Endothelial cell of umbilical vein (primary cell): Measurements from ENCODE around the gene CDHR4. TPM values are rescaled to one million over a fixed set of nuclear protein-coding genes. Genes with fewer than 3 reads are reported as not detected.

ENCODE experiments used
- BruUV-seq: library from RNA; stranded (reverse); fragments of 400-500 nt; replicated peaks from 2 replicates; lab custom pipeline; 2021; lab: Mats Ljungman, UMichigan
- CTCF ChIA-PET: fragments of 300-600, 350-600 bp; sonication (Branson Sonifier 250); formaldehyde crosslinking; loops from one replicate; lab custom pipeline; 2021; ENCODE audit warnings: antibody characterized with exemption, inconsistent platforms; lab: Charles Lee
- POLR2A ChIA-PET: fragments of 300-600, 350-600 bp; sonication (Branson Sonifier 250); formaldehyde crosslinking; loops from one replicate; lab custom pipeline; 2021; ENCODE audit warnings: antibody characterized with exemption, inconsistent platforms; lab: Charles Lee
- DNase-seq: peaks from one replicate; pipeline ENCODE4 v3.0.0-alpha.2; 2011; ENCODE audit warnings: low read depth, low spot score
- FAIRE-seq: peaks from 2 replicates; lab custom pipeline; 2011; peaks lifted over from hg19 to GRCh38; lab: Jason Lieb, UNC
- H2AFZ ChIP-seq: 2 replicates; pipeline ENCODE4 v1.6.0; 2012; ENCODE audit warnings: low read depth, low read length, control low read depth, inconsistent platforms
- H3K27ac ChIP-seq: 2 replicates; pipeline ENCODE4 v1.5.1; 2011; ENCODE audit warnings: low read depth, mild to moderate bottlenecking, control low read depth, low read length, moderate library complexity; ENCODE audit not compliant: insufficient read depth
- H3K27me3 ChIP-seq, 2 experiments: 2 replicates each; pipeline versions ENCODE4 v1.6.0 to v1.6.1; 2011; ENCODE audit warnings: low read length in 2 of 2, mixed read lengths in 1 of 2; ENCODE audit not compliant: control insufficient read depth in 2 of 2, insufficient read depth in 2 of 2
- H3K36me3 ChIP-seq, 2 experiments: 2 replicates in 1 of 2; 3 replicates in 1 of 2; pipeline ENCODE4 v1.5.1; 2011; ENCODE audit warnings: low read length in 2 of 2, mild to moderate bottlenecking in 1 of 2, moderate library complexity in 1 of 2; ENCODE audit not compliant: control insufficient read depth in 2 of 2, insufficient read depth in 2 of 2; ENCODE audit errors: extremely low read depth in 1 of 2
- H3K4me1 ChIP-seq: 3 replicates; pipeline ENCODE4 v1.5.1; 2011; ENCODE audit warnings: mild to moderate bottlenecking, low read length; ENCODE audit not compliant: control insufficient read depth, insufficient read depth; ENCODE audit errors: extremely low read depth
- H3K4me2 ChIP-seq: 2 replicates; pipeline ENCODE4 v1.6.1; 2011; ENCODE audit warnings: low read length, control low read depth, mixed read lengths; ENCODE audit not compliant: insufficient read depth
- H3K4me3 ChIP-seq, 3 experiments: fragments of 200-600 bp in 1 of 3; sonication (generic), shearing (Covaris generic) in 1 of 3; replicated peaks in 1 of 3; 2 replicates each; pipeline ENCODE4 v1.5.1; 2011 to 2016; ENCODE audit warnings: control low read depth in 3 of 3, low read length in 3 of 3, mild to moderate bottlenecking in 2 of 3, inconsistent platforms in 1 of 3, low read depth in 1 of 3, moderate library complexity in 1 of 3; ENCODE audit not compliant: insufficient read depth in 1 of 3
- H3K79me2 ChIP-seq: 2 replicates; pipeline ENCODE4 v1.6.0; 2012; ENCODE audit warnings: low read length, inconsistent platforms; ENCODE audit not compliant: control insufficient read depth, insufficient read depth
- H3K9ac ChIP-seq: replicated peaks from 2 replicates; pipeline ENCODE3; 2011; ENCODE audit warnings: low read length, control low read depth; ENCODE audit not compliant: insufficient read depth; ENCODE audit errors: extremely low read depth
- H3K9me1 ChIP-seq: replicated peaks from 3 replicates; pipeline ENCODE4 v1.6.0; 2011; ENCODE audit warnings: mild to moderate bottlenecking, low read length; ENCODE audit not compliant: control insufficient read depth, insufficient read depth; ENCODE audit errors: extremely low read depth
- H3K9me3 ChIP-seq: replicated peaks from 2 replicates; pipeline ENCODE4 v1.5.1; 2012; ENCODE audit warnings: low read length, inconsistent platforms; ENCODE audit not compliant: control insufficient read depth, insufficient read depth
- H4K20me1 ChIP-seq: replicated peaks from 2 replicates; pipeline ENCODE3; 2011; ENCODE audit warnings: mild to moderate bottlenecking, low read length; ENCODE audit not compliant: control insufficient read depth, insufficient read depth; ENCODE audit errors: extremely low read depth
- CTCF ChIP-seq, 2 donors: IDR thresholded peaks; 1 replicate in 1 of 2; 2 replicates in 1 of 2; pipeline ENCODE4 v1.5.1; 2011; ENCODE audit warnings: low read length in 2 of 2, mild to moderate bottlenecking in 2 of 2, moderate library complexity in 2 of 2, control low read depth in 1 of 2, inconsistent platforms in 1 of 2, low read depth in 1 of 2; ENCODE audit not compliant: insufficient read depth in 1 of 2; ENCODE audit errors: extremely low read depth in 1 of 2
- POLR2A ChIP-seq: IDR thresholded peaks from 2 replicates; pipeline ENCODE4 v1.6.1; 2012; ENCODE audit warnings: low read depth, mild to moderate bottlenecking, control low read depth, low read length
- POLR2AphosphoS5 ChIP-seq: IDR thresholded peaks from 2 replicates; pipeline ENCODE4 v1.6.1; 2012; ENCODE audit warnings: low read depth, mild to moderate bottlenecking, control low read depth, low read length, moderate library complexity; ENCODE audit not compliant: insufficient read depth
- dilution Hi-C: fragments of 300-500 bp; cut with MboI; formaldehyde crosslinking; loops from one replicate; pipeline ENCODE4 v1.15.0; 2019; ENCODE audit warnings: low sequenced_read_pairs; ENCODE audit not compliant: extremely low pct_ligation_motif_present
- intact Hi-C: fragments of 100-400 bp; cut with micrococcal nuclease; formaldehyde crosslinking; loops from one replicate; pipeline ENCODE4 v1.10.0; 2022
- polyA plus RNA-seq, 4 experiments: library from polyadenylated mRNA; depleted of rRNA in 3 of 4; stranded (reverse) in 3 of 4; unstranded in 1 of 4; fragments of >200 nt; gene quantifications; 2 replicates each; pipeline versions ENCODE4 v1.2.1 to v1.2.3, GENCODE V29; 2011 to 2012; ENCODE audit warnings: missing spikeins in 1 of 4
- total RNA-seq: library from RNA; stranded (reverse); gene quantifications from 2 replicates; pipeline ENCODE4 v1.2.3, GENCODE V29; 2021

CDHR4 gene
- total and polyA plus RNA-seq, 2 donors (not counting 3 experiments of a cell fraction or from before 2014, with no cell fraction given) = 0.19 TPM; not detected in 1

GRCh38 chr3:49803465-49804140 lies 3.9 kb upstream of the CDHR4 start:
- H2AFZ ChIP-seq = peak overlapping the region; percentile 85
- TF ChIP-seq POLR2A (no peak), CTCF (IDR thresholded peaks at IDR 0.05; ENCODE audit: extremely low read depth in 1 of 2, insufficient read depth in 1 of 2, low read depth in 1 of 2, low read length in 2 of 2) (peak in 1 of 2 donors; percentile 12), POLR2AphosphoS5 (peak; percentile 12)
- H3K4me1 ChIP-seq = peaks cover 39% of the 10 kb centered on the region
- peak overlapping the region; percentile 61 for H3K9ac ChIP-seq
- peak overlapping the region; percentile 50 for H3K4me2 ChIP-seq
- no peaks in the 10 kb centered on the region for H3K27me3 ChIP-seq
- H3K4me3 ChIP-seq = peak overlapping the region; percentile 68 to 86 (median 76)
- no TSS peak for BruUV-seq
- intact Hi-C loops = loop anchor here (2.0 to 5.0 kb wide), 4 partner anchors 85 to 284 kb away; partner anchors contain the start of genes AMIGO3 and RBM5
- POLR2A ChIA-PET = interaction anchor here (0.7 to 1.8 kb wide), 3 partner anchors 10 to 132 kb away, joined by 3 to 15 read pairs (median 6); partner anchors contain the start of gene UBA7
- H3K27ac ChIP-seq = no peak overlapping the region
- DNase-seq (peak; percentile 69), FAIRE-seq (peak; percentile 35)
- no peaks in the 10 kb centered on the region for H3K9me1 ChIP-seq
- dilution Hi-C loops = no loop called here
- H3K9me3 ChIP-seq = no peaks in the 10 kb centered on the region
- peaks cover 0 to 2% of the 10 kb centered on the region in 2 experiments for H3K36me3 ChIP-seq
- H3K79me2 ChIP-seq = no peaks in the 10 kb centered on the region
- no peaks in the 10 kb centered on the region for H4K20me1 ChIP-seq
- CTCF ChIA-PET = interaction anchor here (0.7 to 12.4 kb wide), 23 partner anchors 10 to 264 kb away, joined by 3 to 545 read pairs (median 6); partner anchors contain the start of genes AMIGO3, IP6K1, MON1A and RBM6
